H1 (cell line): ENCODE measurements around the gene PARP14. TPM values are rescaled to one million over a fixed set of nuclear protein-coding genes. Genes with fewer than 3 reads are reported as not detected.

Experiments used
- CTCF ChIA-PET: fragments of 300-600 bp; sonication (Branson Sonifier 250); formaldehyde crosslinking; loops from one replicate; lab custom pipeline; 2021; ENCODE audit not compliant: partially characterized antibody; lab: Charles Lee
- POLR2A ChIA-PET: fragments of 300-600 bp; sonication (Branson Sonifier 250); formaldehyde crosslinking; loops from one replicate; lab custom pipeline; 2021; ENCODE audit warnings: inconsistent platforms; ENCODE audit not compliant: partially characterized antibody; lab: Charles Lee
- DNase-seq, 2 experiments: peaks; one replicate each; pipeline versions ENCODE4 v3.0.0 to v3.0.0-alpha.2; 2010 to 2022; ENCODE audit warnings: low spot score in 2 of 2, low read depth in 1 of 2, mixed read lengths in 1 of 2
- FAIRE-seq: peaks from 2 replicates; lab custom pipeline; 2011; peaks lifted over from hg19 to GRCh38; lab: Jason Lieb, UNC
- H2AFZ ChIP-seq: 2 replicates; pipeline ENCODE4 v1.8.1; 2012; ENCODE audit warnings: low read length, inconsistent platforms
- H2AK5ac ChIP-seq: 2 replicates; pipeline ENCODE4 v1.6.1; 2013; ENCODE audit warnings: low read depth, low read length
- H2BK120ac ChIP-seq: replicated peaks from 2 replicates; pipeline ENCODE3; 2013; ENCODE audit warnings: low read depth, low read length, inconsistent platforms
- H2BK12ac ChIP-seq: 2 replicates; pipeline ENCODE4 v1.6.1; 2013; ENCODE audit warnings: low read depth, low read length
- H2BK15ac ChIP-seq: 2 replicates; pipeline ENCODE4 v1.6.1; 2013; ENCODE audit warnings: low read length
- H2BK20ac ChIP-seq: 2 replicates; pipeline ENCODE4 v1.6.1; 2013; ENCODE audit warnings: low read length
- H2BK5ac ChIP-seq: 2 replicates; pipeline ENCODE4 v1.6.1; 2013; ENCODE audit warnings: low read depth, low read length
- H3K14ac ChIP-seq: 2 replicates; pipeline ENCODE4 v1.6.1; 2013; ENCODE audit warnings: inconsistent platforms; ENCODE audit not compliant: insufficient read length
- H3K18ac ChIP-seq: 2 replicates; pipeline ENCODE4 v1.6.1; 2013; ENCODE audit warnings: low read length; ENCODE audit errors: extremely low read depth
- H3K23ac ChIP-seq: 2 replicates; pipeline ENCODE4 v1.6.1; 2013; ENCODE audit warnings: inconsistent platforms; ENCODE audit not compliant: insufficient read length
- H3K23me2 ChIP-seq: 2 replicates; pipeline ENCODE4 v1.6.1; 2013; ENCODE audit warnings: low read depth, low read length
- H3K27ac ChIP-seq: 2 replicates; pipeline ENCODE4 v1.6.1; 2011; ENCODE audit warnings: low read depth, low read length, inconsistent platforms
- H3K27me3 ChIP-seq, 4 experiments: replicated peaks in 1 of 4; 1 replicate in 1 of 4; 2 replicates in 3 of 4; pipeline versions ENCODE4 v1.6.1 to v1.8.1; 2011 to 2013; ENCODE audit warnings: low read length in 3 of 4, mild to moderate bottlenecking in 3 of 4, inconsistent platforms in 2 of 4, mixed read lengths in 2 of 4, moderate library complexity in 1 of 4; ENCODE audit not compliant: control insufficient read depth in 3 of 4, insufficient read depth in 3 of 4; ENCODE audit errors: extremely low read depth in 1 of 4
- H3K36me3 ChIP-seq, 4 experiments: 2 replicates each; pipeline versions ENCODE4 v1.6.1 to v1.8.1; 2011 to 2013; ENCODE audit warnings: mild to moderate bottlenecking in 4 of 4, low read length in 3 of 4, moderate library complexity in 2 of 4, control low read depth in 1 of 4, inconsistent platforms in 1 of 4; ENCODE audit not compliant: insufficient read depth in 4 of 4, control insufficient read depth in 2 of 4
- H3K4ac ChIP-seq: replicated peaks from 2 replicates; pipeline ENCODE3; 2013; ENCODE audit warnings: low read length, low read depth, mixed read lengths, inconsistent platforms; ENCODE audit not compliant: insufficient read length
- H3K4me1 ChIP-seq, 4 experiments: replicated peaks in 1 of 4; 1 replicate in 1 of 4; 2 replicates in 3 of 4; pipeline versions ENCODE4 v1.6.1 to v1.8.1; 2011 to 2013; ENCODE audit warnings: low read length in 3 of 4, inconsistent platforms in 2 of 4, mixed read lengths in 1 of 4; ENCODE audit not compliant: insufficient read depth in 4 of 4, control insufficient read depth in 3 of 4
- H3K4me2 ChIP-seq, 2 experiments: 2 replicates each; pipeline versions ENCODE4 v1.6.1 to v1.8.1; 2011 to 2013; ENCODE audit warnings: low read depth in 2 of 2, low read length in 2 of 2, control low read depth in 1 of 2, inconsistent platforms in 1 of 2, mild to moderate bottlenecking in 1 of 2; ENCODE audit not compliant: insufficient read depth in 1 of 2
- H3K4me3 ChIP-seq, 4 experiments: fragments of 200-600, 300-600 bp in 1 of 4; sonication (generic), shearing (Covaris generic), sonication (Bioruptor Twin) in 1 of 4; 2 replicates each; pipeline versions ENCODE4 v1.5.1 to v1.8.1; 2011 to 2016; ENCODE audit warnings: low read length in 4 of 4, low read depth in 3 of 4, control low read depth in 2 of 4, inconsistent platforms in 2 of 4, mild to moderate bottlenecking in 2 of 4, mixed read lengths in 1 of 4, moderate library complexity in 1 of 4; ENCODE audit not compliant: insufficient read depth in 2 of 4; ENCODE audit errors: extremely low read depth in 1 of 4
- H3K56ac ChIP-seq: replicated peaks from 2 replicates; pipeline ENCODE3; 2013; ENCODE audit warnings: low read depth, mild to moderate bottlenecking, mixed read lengths, low read length, inconsistent platforms; ENCODE audit not compliant: insufficient read length
- H3K79me1 ChIP-seq: 2 replicates; pipeline ENCODE4 v1.6.1; 2013; ENCODE audit warnings: low read depth, low read length, control low read depth
- H3K79me2 ChIP-seq, 2 experiments: 2 replicates each; pipeline versions ENCODE4 v1.6.1 to v1.8.1; 2012 to 2013; ENCODE audit warnings: low read length in 2 of 2, mild to moderate bottlenecking in 2 of 2, inconsistent platforms in 1 of 2; ENCODE audit not compliant: insufficient read depth in 2 of 2, control insufficient read depth in 1 of 2
- H3K9ac ChIP-seq, 4 experiments: replicated peaks in 1 of 4; 1 replicate in 1 of 4; 2 replicates in 3 of 4; pipeline versions ENCODE4 v1.6.1 to v1.8.1; 2011 to 2013; ENCODE audit warnings: low read depth in 3 of 4, low read length in 3 of 4, control low read depth in 2 of 4, mild to moderate bottlenecking in 2 of 4, moderate library complexity in 2 of 4, inconsistent platforms in 1 of 4; ENCODE audit errors: extremely low read depth in 1 of 4
- H3K9me3 ChIP-seq, 2 experiments: 2 replicates each; pipeline versions ENCODE4 v1.6.1 to v1.8.1; 2012 to 2013; ENCODE audit warnings: mild to moderate bottlenecking in 2 of 2, moderate library complexity in 2 of 2, control low read depth in 1 of 2, inconsistent platforms in 1 of 2, low read depth in 1 of 2, low read length in 1 of 2, mixed read lengths in 1 of 2; ENCODE audit not compliant: insufficient read depth in 2 of 2
- H4K20me1 ChIP-seq, 2 experiments: replicated peaks in 1 of 2; 2 replicates each; pipeline versions ENCODE3 to v1.8.1; 2011 to 2013; ENCODE audit warnings: inconsistent platforms in 2 of 2, low read length in 2 of 2, mild to moderate bottlenecking in 1 of 2; ENCODE audit not compliant: insufficient read depth in 2 of 2, control insufficient read depth in 1 of 2
- H4K5ac ChIP-seq: 2 replicates; pipeline ENCODE4 v1.6.1; 2013; ENCODE audit warnings: low read length, low read depth, mixed read lengths, inconsistent platforms; ENCODE audit not compliant: insufficient read length
- H4K8ac ChIP-seq: 2 replicates; pipeline ENCODE4 v1.8.0; 2013; ENCODE audit warnings: mild to moderate bottlenecking, moderate library complexity, low read length, inconsistent platforms; ENCODE audit not compliant: insufficient read depth; ENCODE audit errors: extremely low read depth
- H4K91ac ChIP-seq: replicated peaks from 2 replicates; pipeline ENCODE3; 2013; ENCODE audit warnings: low read length, mixed read lengths, inconsistent platforms; ENCODE audit not compliant: insufficient read length
- CBX5 ChIP-seq: fragments of 300-800, 300-1000 bp; sonication (generic); IDR thresholded peaks from 2 replicates; pipeline ENCODE4 v1.7.1; 2016; ENCODE audit warnings: antibody characterized with exemption, low read length, low read depth
- CHD1 ChIP-seq: IDR thresholded peaks from 2 replicates; pipeline ENCODE4 v1.6.1; 2012; ENCODE audit warnings: low read depth, low read length, improper control_type of control experiment
- CHD2 ChIP-seq: IDR thresholded peaks from 2 replicates; pipeline ENCODE4 v1.6.1; 2012; ENCODE audit warnings: low read length, improper control_type of control experiment
- EGR1 ChIP-seq: IDR thresholded peaks from 2 replicates; pipeline ENCODE4 v1.6.1; 2011; ENCODE audit warnings: low read depth, low read length, borderline replicate concordance
- EZH2 ChIP-seq: fragments of 200-600 bp; sonication (generic); IDR thresholded peaks from 2 replicates; pipeline ENCODE4 v1.7.1; 2012; ENCODE audit warnings: low read depth, mild to moderate bottlenecking, moderate library complexity, low read length, inconsistent platforms; ENCODE audit not compliant: severe bottlenecking
- HDAC2 ChIP-seq, 2 experiments: fragments of 300-600 bp in 1 of 2; sonication (generic) in 1 of 2; IDR thresholded peaks; 2 replicates each; pipeline ENCODE4 v1.6.1; 2011 to 2012; ENCODE audit warnings: low read depth in 2 of 2, low read length in 2 of 2, mild to moderate bottlenecking in 2 of 2, moderate library complexity in 2 of 2, borderline replicate concordance in 1 of 2, inconsistent platforms in 1 of 2
- JUND ChIP-seq: IDR thresholded peaks from 2 replicates; pipeline ENCODE4 v1.6.1; 2011; ENCODE audit warnings: mild to moderate bottlenecking, improper control_type of control experiment, low read length
- KDM1A ChIP-seq: fragments of 200-600, 300-600 bp; sonication (generic); IDR thresholded peaks from 2 replicates; pipeline ENCODE4 v1.7.1; 2016; ENCODE audit warnings: mild to moderate bottlenecking, low read length, borderline replicate concordance
- KDM4A ChIP-seq: IDR thresholded peaks from one replicate; pipeline ENCODE4 v1.7.1; 2012; ENCODE audit warnings: low read depth, mild to moderate bottlenecking, moderate library complexity, low read length, inconsistent platforms; ENCODE audit not compliant: severe bottlenecking
- MAFK ChIP-seq: IDR thresholded peaks from 2 replicates; pipeline ENCODE4 v1.6.1; 2012; ENCODE audit warnings: low read depth, mild to moderate bottlenecking, improper control_type of control experiment, low read length
- RAD21 ChIP-seq, 2 experiments: IDR thresholded peaks in 1 of 2; conservative IDR thresholded peaks in 1 of 2; 2 replicates each; pipeline ENCODE4 v1.6.1; 2011; ENCODE audit warnings: low read depth in 2 of 2, low read length in 2 of 2, improper control_type of control experiment in 1 of 2, inconsistent platforms in 1 of 2, mild to moderate bottlenecking in 1 of 2, moderate library complexity in 1 of 2
- SAP30 ChIP-seq: fragments of 300-600 bp; sonication (generic); IDR thresholded peaks from 2 replicates; pipeline ENCODE4 v1.7.1; 2012; ENCODE audit warnings: low read length, moderate library complexity, mild to moderate bottlenecking, inconsistent platforms; ENCODE audit not compliant: insufficient read depth, insufficient replicate concordance
- SIX5 ChIP-seq: IDR thresholded peaks from 2 replicates; pipeline ENCODE4 v1.6.1; 2011; ENCODE audit warnings: mild to moderate bottlenecking, low read depth, low read length
- SRF ChIP-seq: IDR thresholded peaks from 2 replicates; pipeline ENCODE4 v1.6.1; 2011; ENCODE audit warnings: mild to moderate bottlenecking, low read depth, low read length, moderate library complexity
- TEAD4 ChIP-seq: IDR thresholded peaks from 2 replicates; pipeline ENCODE4 v1.6.1; 2012; ENCODE audit warnings: low read depth, low read length, inconsistent platforms, mixed read lengths
- WGBS, 2 experiments: shearing (Covaris generic) in 1 of 2; methylation state at CpG; one replicate each; pipeline versions ENCODE4 v1.1.6 to v1.1.7; 2013 to 2015; ENCODE audit warnings: low lambda C conversion rate in 2 of 2, mixed read lengths in 2 of 2, inconsistent platforms in 1 of 2, low coverage in 1 of 2, missing lambda C conversion rate in 1 of 2; ENCODE audit not compliant: insufficient replicate concordance in 2 of 2, insufficient coverage in 1 of 2, insufficient read length in 1 of 2; ENCODE audit errors: extremely low coverage in 1 of 2, missing lambda C conversion rate in 1 of 2; 5-methylcytosine and 5-hydroxymethylcytosine counted together
- polyA plus RNA-seq, 7 experiments: library from polyadenylated mRNA; depleted of rRNA in 3 of 7; stranded (reverse) in 5 of 7; unstranded in 2 of 7; fragments of >200 nt in 5 of 7; fragments of 200-250 nt in 2 of 7; gene quantifications; 1 replicate in 5 of 7; 2 replicates in 1 of 7; 4 replicates in 1 of 7; pipeline versions ENCODE4 v1.2.1 to v1.2.3, GENCODE V29; 2011 to 2013; ENCODE audit warnings: missing spikeins in 2 of 7, mixed read lengths in 2 of 7
- total RNA-seq: library from RNA; stranded (reverse); fragmentation: NEBNext Ultra II Directional; extraction: Animal tissue kit (Norgen Biotek cat#: 25700); gene quantifications from 2 replicates; pipeline ENCODE4 v1.2.1, GENCODE V29; 2021

Gene PARP14
- total and polyA plus RNA-seq, 2 of the 8 experiments (the other 6 are each of a cell fraction or from before 2014, with no cell fraction given): 12.6 to 17.6 TPM

- 89% methylated on average over 3 of the region's 3 CpGs; no CpG with 5 or more reads in 1 of the 2 experiments for WGBS, 2 experiments
- CTCF ChIA-PET: no interaction called here
- TF ChIP-seq MAFK (no peak), SRF (no peak), CHD2 (no peak), RAD21 (IDR thresholded peaks at IDR 0.05 in 1 of 2, conservative IDR thresholded peaks at IDR 0.05 in 1 of 2; ENCODE audit: low read depth in 2 of 2, low read length in 2 of 2) (no peak), SIX5 (no peak), CBX5 (no peak), EZH2 (no peak), EGR1 (no peak), TEAD4 (no peak), SAP30 (no peak), KDM1A (no peak), JUND (no peak), HDAC2 (IDR thresholded peaks at IDR 0.05; ENCODE audit: borderline replicate concordance in 1 of 2, low read depth in 2 of 2, low read length in 2 of 2) (no peak), KDM4A (no peak), CHD1 (no peak)
Measured at GRCh38 chr3:122692674-122693073, 12.0 kb downstream of the PARP14 start.

More at GRCh38 chr3:122692674-122693073, 12.0 kb downstream of the PARP14 start:
- no peak overlapping the region for H3K18ac ChIP-seq
- no peaks in the 10 kb centered on the region for H4K20me1 ChIP-seq
- DNase-seq (no peak), FAIRE-seq (no peak)
- POLR2A ChIA-PET: no interaction called here
- no peaks in the 10 kb centered on the region for H3K9me3 ChIP-seq
- no peak overlapping the region for H2BK12ac ChIP-seq
- H3K79me1 ChIP-seq: no peaks in the 10 kb centered on the region
- no peak overlapping the region for H2AFZ ChIP-seq
- no peaks in the 10 kb centered on the region for H3K23me2 ChIP-seq
- no peaks in the 10 kb centered on the region for H3K79me2 ChIP-seq
- no peak overlapping the region for H3K27ac ChIP-seq
- no peak overlapping the region for H3K14ac ChIP-seq
- no peak overlapping the region for H3K4me3 ChIP-seq
- H3K4ac ChIP-seq: no peak overlapping the region
- no peak overlapping the region for H3K23ac ChIP-seq
- H4K8ac ChIP-seq: no peak overlapping the region
- H2BK120ac ChIP-seq: no peak overlapping the region
- H2BK15ac ChIP-seq: no peak overlapping the region
- H3K27me3 ChIP-seq: no peaks in the 10 kb centered on the region
- no peak overlapping the region for H4K91ac ChIP-seq
- H2BK5ac ChIP-seq: no peak overlapping the region
- H3K9ac ChIP-seq: no peak overlapping the region
- H3K4me2 ChIP-seq: no peak overlapping the region
- H2BK20ac ChIP-seq: no peak overlapping the region
- H3K36me3 ChIP-seq: peaks cover 2 to 14% (median 9%) of the 10 kb centered on the region in 4 experiments; a peak in 7 of 8 replicates
- H2AK5ac ChIP-seq: no peak overlapping the region
- H3K56ac ChIP-seq: no peak overlapping the region
- no peak overlapping the region for H4K5ac ChIP-seq
- H3K4me1 ChIP-seq: no peaks in the 10 kb centered on the region
